Neural cell (in vitro differentiated cells): Measurements from ENCODE around the gene POU6F2. TPM values are rescaled to one million over a fixed set of nuclear protein-coding genes. Genes with fewer than 3 reads are reported as not detected.
A peak's percentile ranks its signal among the peaks of the same experiment; 100 is the strongest.

Experiments
- H2AFZ ChIP-seq: fragments of 200-600, 300-800 bp; sonication (generic), shearing (Covaris generic); 2 replicates; pipeline ENCODE4 v1.6.0; 2014; ENCODE audit warnings: low read depth, mild to moderate bottlenecking, antibody characterized with exemption, low read length, moderate library complexity
- H3F3A ChIP-seq: fragments of 200-600 bp; shearing (Covaris generic); 2 replicates; pipeline ENCODE4 v1.6.1; 2016; ENCODE audit warnings: mild to moderate bottlenecking, moderate library complexity, mixed read lengths, antibody characterized with exemption, low read length; ENCODE audit not compliant: insufficient read depth, poor library complexity, severe bottlenecking
- H3K27ac ChIP-seq: fragments of 200-600, 300-800 bp; sonication (generic), shearing (Covaris generic); 2 replicates; pipeline ENCODE4 v1.5.1; 2014; ENCODE audit warnings: mild to moderate bottlenecking, low read length, moderate library complexity
- H3K27me3 ChIP-seq: fragments of 300-800, 200-600 bp; sonication (generic), shearing (Covaris generic); 2 replicates; pipeline ENCODE4 v1.6.0; 2014; ENCODE audit warnings: mild to moderate bottlenecking, low read depth, low read length, moderate library complexity; ENCODE audit not compliant: insufficient read depth
- H3K36me3 ChIP-seq: fragments of 300-800, 200-600 bp; sonication (generic), shearing (Covaris generic); 2 replicates; pipeline ENCODE4 v1.5.1; 2014; ENCODE audit warnings: mild to moderate bottlenecking, antibody characterized with exemption, low read length, moderate library complexity; ENCODE audit not compliant: insufficient read depth
- H3K4me2 ChIP-seq: fragments of 300-800, 200-600 bp; sonication (generic), shearing (Covaris generic); 2 replicates; pipeline ENCODE4 v1.6.0; 2014; ENCODE audit warnings: mild to moderate bottlenecking, low read length
- H3K4me3 ChIP-seq: fragments of 300-800, 200-600 bp; sonication (generic), shearing (Covaris generic); 2 replicates; pipeline ENCODE4 v1.5.1; 2014; ENCODE audit warnings: mild to moderate bottlenecking, low read length, moderate library complexity
- H3K79me2 ChIP-seq: fragments of 200-600 bp; shearing (Covaris generic); replicated peaks from 2 replicates; pipeline ENCODE4 v1.6.0; 2014; ENCODE audit warnings: mild to moderate bottlenecking, low read length, moderate library complexity; ENCODE audit not compliant: insufficient read depth
- H3K9ac ChIP-seq: fragments of 300-800, 200-600 bp; sonication (generic), shearing (Covaris generic); 2 replicates; pipeline ENCODE4 v1.6.1; 2016; ENCODE audit warnings: mild to moderate bottlenecking, low read length, mixed read lengths
- H3K9me2 ChIP-seq: fragments of 200-600 bp; shearing (Covaris generic); 2 replicates; pipeline ENCODE4 v1.6.1; 2016; ENCODE audit warnings: mild to moderate bottlenecking, low read length, mixed read lengths; ENCODE audit not compliant: insufficient read depth
- H3K9me3 ChIP-seq: fragments of 200-600, 300-800 bp; sonication (generic), shearing (Covaris generic); 2 replicates; pipeline ENCODE4 v1.6.1; 2016; ENCODE audit warnings: mild to moderate bottlenecking, mixed run types, low read length, moderate library complexity, mixed read lengths
- H4K20me1 ChIP-seq: fragments of 200-600 bp; shearing (Covaris generic); 2 replicates; pipeline ENCODE4 v1.6.1; 2016; ENCODE audit warnings: mild to moderate bottlenecking, mixed run types; ENCODE audit not compliant: insufficient read depth
- CTCF ChIP-seq: fragments of 450-650 bp; IDR thresholded peaks from 2 replicates; pipeline ENCODE4 v1.5.1; 2014; ENCODE audit warnings: antibody characterized with exemption, mild to moderate bottlenecking, moderate library complexity; ENCODE audit not compliant: poor library complexity, severe bottlenecking
- EP300 ChIP-seq: fragments of 450-650 bp; conservative IDR thresholded peaks from 2 replicates; pipeline ENCODE4 v1.6.1; 2014; ENCODE audit warnings: antibody characterized with exemption, mild to moderate bottlenecking, moderate library complexity; ENCODE audit not compliant: poor library complexity, severe bottlenecking
- EZH2 ChIP-seq: fragments of 200-600, 300-800 bp; shearing (Covaris generic), sonication (generic); IDR thresholded peaks from 2 replicates; pipeline ENCODE4 v1.6.1; 2014; ENCODE audit warnings: antibody characterized with exemption, low read length, borderline replicate concordance, mild to moderate bottlenecking; ENCODE audit not compliant: insufficient read depth, poor library complexity, severe bottlenecking
- MXI1 ChIP-seq: fragments of 450-650 bp; conservative IDR thresholded peaks from 2 replicates; pipeline ENCODE4 v1.6.1; 2014; ENCODE audit warnings: antibody characterized with exemption, mild to moderate bottlenecking; ENCODE audit not compliant: poor library complexity, severe bottlenecking
- POLR2AphosphoS5 ChIP-seq: IDR thresholded peaks from 2 replicates; pipeline ENCODE4 v1.6.1; 2012
- RAD21 ChIP-seq: fragments of 450-650 bp; conservative IDR thresholded peaks from 2 replicates; pipeline ENCODE4 v1.6.1; 2014; ENCODE audit warnings: antibody characterized with exemption, mild to moderate bottlenecking, moderate library complexity
- REST ChIP-seq: IDR thresholded peaks from 2 replicates; pipeline ENCODE4 v1.6.1; 2012; ENCODE audit warnings: borderline replicate concordance
- SMC3 ChIP-seq: fragments of 450-650 bp; conservative IDR thresholded peaks from 2 replicates; pipeline ENCODE4 v1.6.1; 2014; ENCODE audit warnings: antibody characterized with exemption, mild to moderate bottlenecking, moderate library complexity; ENCODE audit not compliant: poor library complexity
- TAF1 ChIP-seq: IDR thresholded peaks from 2 replicates; pipeline ENCODE4 v1.6.1; 2012; ENCODE audit warnings: low read depth
- polyA plus RNA-seq: library from polyadenylated mRNA; depleted of rRNA; stranded (reverse); fragments of >200 nt; gene quantifications from 2 replicates; pipeline ENCODE4 v1.2.3, GENCODE V29; 2014

Gene POU6F2
- polyA plus RNA-seq, 1 donor from 2014 or later, result 2.8 TPM

GRCh38 chr7:39088730-39089593, 111.3 kb downstream of the POU6F2 start:
- no peak overlapping the region for H3K9ac ChIP-seq
- TF ChIP-seq REST (no peak), SMC3 (no peak), TAF1 (no peak), POLR2AphosphoS5 (no peak), RAD21 (no peak), CTCF (no peak), EP300 (no peak), MXI1 (no peak), EZH2 (no peak)
- no peaks in the 10 kb centered on the region for H3K27me3 ChIP-seq
- no peaks in the 10 kb centered on the region for H3K36me3 ChIP-seq
- H3K4me3 ChIP-seq, result peak overlapping the region; percentile 40
- H3K79me2 ChIP-seq, result no peaks in the 10 kb centered on the region
- peak overlapping the region; percentile 26 for H3K27ac ChIP-seq
- H3K9me3 ChIP-seq, result no peaks in the 10 kb centered on the region
- H2AFZ ChIP-seq, result no peak overlapping the region
- peaks cover 5% of the 10 kb centered on the region for H3F3A ChIP-seq
- H3K9me2 ChIP-seq, result no peaks in the 10 kb centered on the region
- peak overlapping the region; percentile 32 for H3K4me2 ChIP-seq
- H4K20me1 ChIP-seq, result no peaks in the 10 kb centered on the region

GRCh38 chr7:39091145-39091544, 113.4 kb downstream of the POU6F2 start:
- no peaks in the 10 kb centered on the region for H3K27me3 ChIP-seq
- no peaks in the 10 kb centered on the region for H4K20me1 ChIP-seq
- no peak overlapping the region for H3K27ac ChIP-seq
- no peaks in the 10 kb centered on the region for H3K9me3 ChIP-seq
- H3K4me3 ChIP-seq, result no peak overlapping the region
- H3K79me2 ChIP-seq, result no peaks in the 10 kb centered on the region
- no peak overlapping the region for H2AFZ ChIP-seq
- H3K9me2 ChIP-seq, result no peaks in the 10 kb centered on the region
- no peaks in the 10 kb centered on the region for H3K36me3 ChIP-seq
- H3K9ac ChIP-seq, result no peak overlapping the region
- no peak overlapping the region for H3K4me2 ChIP-seq
- no peak for TF ChIP-seq REST
- no peak for TF ChIP-seq RAD21
- TF ChIP-seq POLR2AphosphoS5, result no peak
- TF ChIP-seq EZH2, result no peak
- TF ChIP-seq EP300, result no peak
- TF ChIP-seq TAF1, result no peak
- no peak for TF ChIP-seq CTCF
- TF ChIP-seq SMC3, result no peak
- no peak for TF ChIP-seq MXI1
- peaks cover under 1% of the 10 kb centered on the region for H3F3A ChIP-seq
